ENCODE data around the gene IGF1R. TPM values are rescaled to one million over a fixed set of nuclear protein-coding genes. Genes with fewer than 3 reads are reported as not detected.
A peak's percentile ranks its signal among the peaks of the same experiment; 100 is the strongest.

The IGF1R gene
- total RNA-seq, 1 donor from 2014 or later, result 145 TPM

DNA sequence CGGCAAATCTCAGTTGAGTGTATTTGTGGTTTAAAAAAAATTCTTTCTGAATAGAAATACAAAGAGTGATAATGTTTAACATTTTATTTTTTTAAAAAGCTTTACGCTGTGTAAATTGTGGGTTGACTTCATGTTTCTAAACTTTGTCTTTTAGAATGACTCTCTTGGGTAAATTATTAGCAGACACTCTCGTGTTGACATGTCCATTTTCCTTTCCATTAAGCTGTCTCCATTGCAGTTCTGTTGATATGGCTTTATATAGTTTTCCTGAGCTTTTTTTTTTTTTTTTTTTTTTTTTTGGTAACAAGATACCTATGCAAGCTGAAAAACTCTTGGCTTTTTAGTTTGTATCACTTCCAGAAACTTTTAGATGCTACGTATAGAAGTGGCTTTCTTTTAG, 92.6 kb downstream of the IGF1R start:
- Mint-ChIP-seq H3K27me3 (ENCODE audit: unreplicated experiment) (no peaks in the 10 kb centered on the region), H3K36me3 (ENCODE audit: unreplicated experiment) (no peaks in the 10 kb centered on the region), H3K27ac (ENCODE audit: unreplicated experiment) (no peak overlapping the region), H3K4me3 (ENCODE audit: unreplicated experiment) (no peak overlapping the region), H3K9me3 (ENCODE audit: unreplicated experiment) (peaks cover 5% of the 10 kb centered on the region), H3K4me1 (ENCODE audit: low read depth, unreplicated experiment) (peaks cover 42% of the 10 kb centered on the region)
- TF ChIP-seq, protein P1, sequence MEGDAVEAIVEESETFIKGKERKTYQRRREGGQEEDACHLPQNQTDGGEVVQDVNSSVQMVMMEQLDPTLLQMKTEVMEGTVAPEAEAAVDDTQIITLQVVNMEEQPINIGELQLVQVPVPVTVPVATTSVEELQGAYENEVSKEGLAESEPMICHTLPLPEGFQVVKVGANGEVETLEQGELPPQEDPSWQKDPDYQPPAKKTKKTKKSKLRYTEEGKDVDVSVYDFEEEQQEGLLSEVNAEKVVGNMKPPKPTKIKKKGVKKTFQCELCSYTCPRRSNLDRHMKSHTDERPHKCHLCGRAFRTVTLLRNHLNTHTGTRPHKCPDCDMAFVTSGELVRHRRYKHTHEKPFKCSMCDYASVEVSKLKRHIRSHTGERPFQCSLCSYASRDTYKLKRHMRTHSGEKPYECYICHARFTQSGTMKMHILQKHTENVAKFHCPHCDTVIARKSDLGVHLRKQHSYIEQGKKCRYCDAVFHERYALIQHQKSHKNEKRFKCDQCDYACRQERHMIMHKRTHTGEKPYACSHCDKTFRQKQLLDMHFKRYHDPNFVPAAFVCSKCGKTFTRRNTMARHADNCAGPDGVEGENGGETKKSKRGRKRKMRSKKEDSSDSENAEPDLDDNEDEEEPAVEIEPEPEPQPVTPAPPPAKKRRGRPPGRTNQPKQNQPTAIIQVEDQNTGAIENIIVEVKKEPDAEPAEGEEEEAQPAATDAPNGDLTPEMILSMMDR (IDR thresholded peaks at IDR 0.05; ENCODE audit: partially characterized antibody, unreplicated experiment), result no peak
- DNase-seq, result no peak

DNA sequence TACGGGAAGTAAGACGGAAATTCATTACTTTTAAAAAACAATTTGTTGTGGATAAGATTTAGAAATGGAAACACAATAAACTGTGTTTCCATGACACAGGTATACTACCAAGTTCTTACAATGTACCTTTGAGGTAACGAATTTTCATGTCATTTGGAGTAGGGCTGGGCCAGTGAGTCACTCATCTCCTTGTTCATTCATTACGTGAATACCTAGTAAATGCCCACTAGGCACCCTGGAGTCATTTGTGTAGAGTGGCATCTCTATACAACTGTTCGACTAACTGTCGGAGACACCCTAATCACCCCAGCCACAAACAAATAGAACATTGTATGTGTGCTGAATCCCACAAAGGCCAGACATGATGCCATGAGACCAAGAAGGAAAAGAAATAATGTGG, 94.8 kb downstream of the IGF1R start:
- Mint-ChIP-seq H3K9me3 (ENCODE audit: unreplicated experiment) (peaks cover 5% of the 10 kb centered on the region), H3K4me1 (ENCODE audit: low read depth, unreplicated experiment) (peaks cover 52% of the 10 kb centered on the region), H3K27me3 (ENCODE audit: unreplicated experiment) (no peaks in the 10 kb centered on the region), H3K27ac (ENCODE audit: unreplicated experiment) (no peak overlapping the region), H3K36me3 (ENCODE audit: unreplicated experiment) (no peaks in the 10 kb centered on the region), H3K4me3 (ENCODE audit: unreplicated experiment) (no peak overlapping the region)
- TF ChIP-seq, protein P1 (IDR thresholded peaks at IDR 0.05; ENCODE audit: partially characterized antibody, unreplicated experiment), result no peak
- no peak for DNase-seq

- TF ChIP-seq, protein P1 (IDR thresholded peaks at IDR 0.05; ENCODE audit: partially characterized antibody, unreplicated experiment), result no peak
- DNase-seq, result no peak
- Mint-ChIP-seq H3K4me1 (ENCODE audit: low read depth, unreplicated experiment) (peaks cover 49% of the 10 kb centered on the region), H3K36me3 (ENCODE audit: unreplicated experiment) (no peaks in the 10 kb centered on the region), H3K27ac (ENCODE audit: unreplicated experiment) (peak overlapping the region; percentile 82), H3K9me3 (ENCODE audit: unreplicated experiment) (peaks cover 5% of the 10 kb centered on the region), H3K4me3 (ENCODE audit: unreplicated experiment) (peak overlapping the region; percentile 37), H3K27me3 (ENCODE audit: unreplicated experiment) (no peaks in the 10 kb centered on the region)
Observed at GRCh38 chr15:98744506-98744905, 96.2 kb downstream of the IGF1R start.

DNA sequence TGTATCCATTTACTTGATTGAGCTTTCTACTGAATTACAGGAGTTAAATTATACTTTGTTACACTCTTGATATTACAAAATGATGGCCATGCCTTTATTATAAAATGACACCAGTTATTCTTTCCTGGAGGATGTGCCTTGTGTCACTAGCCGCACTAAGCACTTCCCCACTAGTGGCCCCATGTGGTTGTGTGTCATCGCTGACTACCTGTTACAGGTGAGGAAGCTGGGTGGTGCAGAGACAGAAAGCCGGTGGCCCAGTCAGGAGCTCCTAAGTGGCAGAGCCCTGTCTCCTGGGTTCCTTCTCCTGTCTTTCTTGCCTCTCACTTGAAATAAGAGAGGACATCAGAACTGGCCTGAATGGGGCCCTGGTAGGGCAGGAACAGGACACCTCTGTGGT, 96.8 kb downstream of the IGF1R start:
- Mint-ChIP-seq H3K4me1 (ENCODE audit: low read depth, unreplicated experiment) (peaks cover 48% of the 10 kb centered on the region), H3K4me3 (ENCODE audit: unreplicated experiment) (no peak overlapping the region), H3K9me3 (ENCODE audit: unreplicated experiment) (peaks cover 5% of the 10 kb centered on the region), H3K27me3 (ENCODE audit: unreplicated experiment) (no peaks in the 10 kb centered on the region), H3K36me3 (ENCODE audit: unreplicated experiment) (no peaks in the 10 kb centered on the region), H3K27ac (ENCODE audit: unreplicated experiment) (peak overlapping the region; percentile 82)
- TF ChIP-seq, protein P1 (IDR thresholded peaks at IDR 0.05; ENCODE audit: partially characterized antibody, unreplicated experiment), result no peak
- DNase-seq, result no peak

DNA sequence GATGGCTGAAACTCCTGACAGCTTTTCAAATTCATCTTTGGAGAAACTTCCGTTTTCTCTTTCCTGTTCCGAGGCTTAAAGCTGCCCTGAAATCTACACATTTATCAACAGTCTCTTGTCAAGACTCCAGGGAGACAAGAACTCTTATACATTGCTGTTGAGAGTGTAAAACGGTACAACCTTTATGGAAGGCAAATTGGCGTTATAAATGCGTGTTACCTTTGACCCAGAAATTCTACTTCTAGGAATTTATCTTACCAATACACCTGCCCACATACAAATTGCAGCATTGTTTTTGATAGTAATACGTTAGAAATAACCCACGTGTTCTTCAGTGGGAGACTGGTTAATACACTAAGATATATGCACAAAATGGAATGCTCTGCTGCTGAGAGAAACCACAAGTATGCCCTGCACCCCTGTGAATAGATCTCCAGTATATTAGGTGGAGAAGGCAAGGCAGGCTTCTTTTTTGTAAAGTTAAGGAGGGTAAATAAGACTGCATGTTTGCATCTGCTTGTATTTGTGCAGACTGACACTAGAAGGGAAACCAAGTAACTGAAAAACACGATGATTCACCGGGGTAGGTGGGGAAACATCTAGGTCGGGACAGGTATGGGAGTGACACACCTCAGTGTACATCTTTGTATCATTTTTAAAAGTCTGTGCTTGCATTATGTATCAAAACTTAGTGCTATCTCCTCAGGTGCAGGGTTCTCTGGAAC, 97.5 kb downstream of the IGF1R start:
- H3K4me3 Mint-ChIP-seq (ENCODE audit: unreplicated experiment), result no peak overlapping the region
- no peaks in the 10 kb centered on the region for H3K36me3 Mint-ChIP-seq (ENCODE audit: unreplicated experiment)
- H3K27me3 Mint-ChIP-seq (ENCODE audit: unreplicated experiment), result no peaks in the 10 kb centered on the region
- TF ChIP-seq, protein P1 (IDR thresholded peaks at IDR 0.05; ENCODE audit: partially characterized antibody, unreplicated experiment), result no peak
- peaks cover 5% of the 10 kb centered on the region for H3K9me3 Mint-ChIP-seq (ENCODE audit: unreplicated experiment)
- DNase-seq, result no peak
- H3K27ac Mint-ChIP-seq (ENCODE audit: unreplicated experiment), result no peak overlapping the region
- peaks cover 44% of the 10 kb centered on the region for H3K4me1 Mint-ChIP-seq (ENCODE audit: low read depth, unreplicated experiment)

All from glutamatergic neuron (in vitro differentiated cells).